Activated naive CD8-positive, alpha-beta T cell (primary cell): ENCODE results near the gene ZMIZ1.

ENCODE experiments used
- H3K27ac Mint-ChIP-seq: one replicate; pipeline ENCODE4 v1.8.0; 2021; ENCODE audit warnings: mixed read lengths
- H3K27me3 Mint-ChIP-seq: one replicate; pipeline ENCODE4 v1.8.0; 2021; ENCODE audit warnings: mixed read lengths
- H3K36me3 Mint-ChIP-seq: one replicate; pipeline ENCODE4 v1.8.0; 2021; ENCODE audit warnings: mixed read lengths
- H3K4me1 Mint-ChIP-seq: one replicate; pipeline ENCODE4 v1.8.0; 2021; ENCODE audit warnings: low read depth, mixed read lengths
- H3K4me3 Mint-ChIP-seq: one replicate; pipeline ENCODE4 v1.8.0; 2021; ENCODE audit warnings: mild to moderate bottlenecking, mixed read lengths
- H3K9me3 Mint-ChIP-seq: one replicate; pipeline ENCODE4 v1.8.0; 2021; ENCODE audit warnings: low read depth, mixed read lengths

ZMIZ1 gene

DNA sequence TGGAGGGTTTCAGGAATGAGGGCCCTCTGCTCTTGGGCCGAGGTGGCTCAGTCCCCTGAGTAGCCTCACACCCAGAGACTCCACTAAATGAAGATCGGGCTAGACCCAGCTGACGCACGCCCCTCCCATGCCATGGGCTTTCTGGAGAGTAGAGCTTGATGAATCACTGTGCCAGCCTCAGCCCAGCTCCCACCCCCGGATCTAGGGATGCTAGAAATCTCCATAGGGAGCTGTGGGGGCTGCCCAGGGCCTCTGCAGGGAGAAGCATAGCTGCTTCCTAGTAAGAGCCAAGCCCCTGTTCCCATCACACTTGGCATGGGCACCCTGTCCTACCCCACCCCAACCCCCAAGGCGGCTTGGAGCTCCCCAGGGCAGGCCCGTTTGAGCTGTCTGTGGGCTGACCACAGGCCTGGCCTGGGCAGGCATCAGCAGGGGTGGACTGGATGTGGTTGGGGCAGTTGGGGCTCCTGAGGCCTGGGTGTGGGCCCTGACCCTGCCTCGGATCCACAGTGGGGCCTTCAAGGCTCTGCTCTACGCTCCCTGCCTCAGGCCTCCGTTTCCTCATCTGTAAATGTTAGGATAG is 121.2 kb downstream of the ZMIZ1 start:
- H3K9me3 Mint-ChIP-seq, result no peaks in the 10 kb centered on the region
- H3K27me3 Mint-ChIP-seq, result no peaks in the 10 kb centered on the region
- H3K36me3 Mint-ChIP-seq, result peaks cover 2% of the 10 kb centered on the region
- H3K4me3 Mint-ChIP-seq, result no peak overlapping the region
- H3K4me1 Mint-ChIP-seq, result no peaks in the 10 kb centered on the region
- no peak overlapping the region for H3K27ac Mint-ChIP-seq

DNA sequence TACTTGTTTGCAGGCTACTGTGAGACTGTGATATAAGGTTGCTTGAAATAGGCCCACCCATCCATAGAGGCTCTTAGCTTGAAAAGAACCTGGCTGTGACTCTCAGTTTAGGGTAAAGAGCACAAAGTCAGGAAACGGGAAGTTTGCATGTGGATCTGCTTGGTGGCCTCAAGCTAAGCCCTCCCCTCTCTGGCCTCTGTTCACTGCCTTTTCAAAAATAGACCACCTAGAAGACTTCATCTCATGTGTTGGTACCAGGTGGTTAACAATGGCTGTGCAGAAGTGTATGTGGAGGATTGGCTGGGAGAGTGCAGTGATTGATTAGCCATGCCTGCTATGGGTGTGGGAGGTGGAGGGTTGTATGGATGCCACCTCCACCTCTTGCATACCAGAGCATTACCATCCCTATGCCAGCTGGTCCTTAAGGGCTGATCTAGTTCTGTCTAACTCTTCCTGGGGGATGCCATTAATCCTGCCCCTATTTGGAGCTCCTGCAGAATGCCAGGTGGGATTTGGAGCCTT is 122.0 kb downstream of the ZMIZ1 start:
- H3K4me3 Mint-ChIP-seq, result no peak overlapping the region
- peaks cover 2% of the 10 kb centered on the region for H3K36me3 Mint-ChIP-seq
- H3K27me3 Mint-ChIP-seq, result no peaks in the 10 kb centered on the region
- H3K27ac Mint-ChIP-seq, result no peak overlapping the region
- H3K4me1 Mint-ChIP-seq, result no peaks in the 10 kb centered on the region
- no peaks in the 10 kb centered on the region for H3K9me3 Mint-ChIP-seq

DNA sequence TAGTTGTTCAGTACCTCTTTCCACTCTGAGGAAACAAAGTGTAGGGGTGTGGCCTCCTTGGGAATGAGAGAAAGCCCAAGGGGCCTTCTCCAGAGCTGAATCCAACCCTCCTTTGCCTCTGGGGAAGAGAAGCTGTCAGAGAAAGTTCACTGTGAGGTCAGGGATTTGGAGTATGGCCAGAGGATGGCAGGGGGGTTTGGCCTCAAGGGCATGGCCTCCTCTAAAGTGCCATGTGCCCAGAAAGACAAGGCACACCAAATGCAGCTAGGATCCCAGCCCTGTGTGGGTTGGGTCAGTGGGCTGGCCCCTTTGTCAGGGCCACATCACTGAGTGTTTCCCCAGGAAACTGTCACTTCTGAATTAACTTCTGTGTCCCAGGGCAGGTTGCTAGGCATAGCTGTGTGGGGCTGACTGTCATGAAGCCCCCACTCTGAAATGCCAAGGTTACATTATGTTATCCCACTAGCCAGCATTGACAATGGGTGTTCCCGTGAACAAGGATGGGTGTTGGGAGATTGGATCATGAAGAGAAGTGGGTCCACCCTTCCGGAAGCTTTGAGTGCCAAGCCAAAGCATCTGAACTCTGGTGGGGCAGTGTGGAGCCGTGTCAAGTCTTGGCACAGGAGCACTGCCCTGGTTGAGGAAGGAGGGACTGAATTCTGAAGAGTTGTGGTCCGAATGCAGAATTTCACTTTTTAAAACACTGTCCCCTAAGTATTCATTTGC is 123.3 kb downstream of the ZMIZ1 start:
- Mint-ChIP-seq H3K9me3 (no peaks in the 10 kb centered on the region), H3K4me3 (no peak overlapping the region), H3K4me1 (no peaks in the 10 kb centered on the region), H3K27ac (no peak overlapping the region), H3K36me3 (peaks cover 2% of the 10 kb centered on the region), H3K27me3 (no peaks in the 10 kb centered on the region)

GRCh38 chr10:79192677-79193003 is 123.9 kb downstream of the ZMIZ1 start:
- Mint-ChIP-seq H3K9me3 (no peaks in the 10 kb centered on the region), H3K4me1 (no peaks in the 10 kb centered on the region), H3K36me3 (peaks cover 2% of the 10 kb centered on the region), H3K27ac (no peak overlapping the region), H3K4me3 (no peak overlapping the region), H3K27me3 (no peaks in the 10 kb centered on the region)

GRCh38 chr10:79193694-79194382 is 125.1 kb downstream of the ZMIZ1 start:
- no peaks in the 10 kb centered on the region for H3K4me1 Mint-ChIP-seq
- no peaks in the 10 kb centered on the region for H3K9me3 Mint-ChIP-seq
- H3K36me3 Mint-ChIP-seq, result peaks cover 2% of the 10 kb centered on the region
- no peak overlapping the region for H3K4me3 Mint-ChIP-seq
- H3K27ac Mint-ChIP-seq, result no peak overlapping the region
- H3K27me3 Mint-ChIP-seq, result no peaks in the 10 kb centered on the region

GRCh38 chr10:79195091-79195923 is 126.5 kb downstream of the ZMIZ1 start:
- H3K4me1 Mint-ChIP-seq, result no peaks in the 10 kb centered on the region
- H3K27ac Mint-ChIP-seq, result no peak overlapping the region
- no peak overlapping the region for H3K4me3 Mint-ChIP-seq
- H3K36me3 Mint-ChIP-seq, result peaks cover 2% of the 10 kb centered on the region
- no peaks in the 10 kb centered on the region for H3K27me3 Mint-ChIP-seq
- H3K9me3 Mint-ChIP-seq, result no peaks in the 10 kb centered on the region

GRCh38 chr10:79196470-79197461 is 128.0 kb downstream of the ZMIZ1 start:
- H3K4me1 Mint-ChIP-seq, result no peaks in the 10 kb centered on the region
- no peaks in the 10 kb centered on the region for H3K9me3 Mint-ChIP-seq
- H3K36me3 Mint-ChIP-seq, result no peaks in the 10 kb centered on the region
- H3K27me3 Mint-ChIP-seq, result no peaks in the 10 kb centered on the region
- H3K4me3 Mint-ChIP-seq, result no peak overlapping the region
- H3K27ac Mint-ChIP-seq, result no peak overlapping the region

- no peaks in the 10 kb centered on the region for H3K4me1 Mint-ChIP-seq
- H3K27ac Mint-ChIP-seq, result no peak overlapping the region
- H3K36me3 Mint-ChIP-seq, result no peaks in the 10 kb centered on the region
- H3K9me3 Mint-ChIP-seq, result no peaks in the 10 kb centered on the region
- no peak overlapping the region for H3K4me3 Mint-ChIP-seq
- no peaks in the 10 kb centered on the region for H3K27me3 Mint-ChIP-seq
Measured at GRCh38 chr10:79197558-79197957, 128.8 kb downstream of the ZMIZ1 start.

- Mint-ChIP-seq H3K27me3 (no peaks in the 10 kb centered on the region), H3K4me1 (no peaks in the 10 kb centered on the region), H3K36me3 (peaks cover 6% of the 10 kb centered on the region), H3K4me3 (no peak overlapping the region), H3K9me3 (no peaks in the 10 kb centered on the region), H3K27ac (no peak overlapping the region)
Measured at GRCh38 chr10:79200346-79200745, 131.6 kb downstream of the ZMIZ1 start.

GRCh38 chr10:79201706-79202105 is 132.9 kb downstream of the ZMIZ1 start:
- Mint-ChIP-seq H3K4me3 (no peak overlapping the region), H3K9me3 (no peaks in the 10 kb centered on the region), H3K4me1 (no peaks in the 10 kb centered on the region), H3K27ac (no peak overlapping the region), H3K27me3 (no peaks in the 10 kb centered on the region), H3K36me3 (peaks cover 6% of the 10 kb centered on the region)

- H3K27ac Mint-ChIP-seq, result no peak overlapping the region
- no peaks in the 10 kb centered on the region for H3K4me1 Mint-ChIP-seq
- H3K4me3 Mint-ChIP-seq, result no peak overlapping the region
- peaks cover 6% of the 10 kb centered on the region for H3K36me3 Mint-ChIP-seq
- H3K9me3 Mint-ChIP-seq, result no peaks in the 10 kb centered on the region
- H3K27me3 Mint-ChIP-seq, result no peaks in the 10 kb centered on the region
Measured at GRCh38 chr10:79202188-79203013, 133.6 kb downstream of the ZMIZ1 start.

DNA sequence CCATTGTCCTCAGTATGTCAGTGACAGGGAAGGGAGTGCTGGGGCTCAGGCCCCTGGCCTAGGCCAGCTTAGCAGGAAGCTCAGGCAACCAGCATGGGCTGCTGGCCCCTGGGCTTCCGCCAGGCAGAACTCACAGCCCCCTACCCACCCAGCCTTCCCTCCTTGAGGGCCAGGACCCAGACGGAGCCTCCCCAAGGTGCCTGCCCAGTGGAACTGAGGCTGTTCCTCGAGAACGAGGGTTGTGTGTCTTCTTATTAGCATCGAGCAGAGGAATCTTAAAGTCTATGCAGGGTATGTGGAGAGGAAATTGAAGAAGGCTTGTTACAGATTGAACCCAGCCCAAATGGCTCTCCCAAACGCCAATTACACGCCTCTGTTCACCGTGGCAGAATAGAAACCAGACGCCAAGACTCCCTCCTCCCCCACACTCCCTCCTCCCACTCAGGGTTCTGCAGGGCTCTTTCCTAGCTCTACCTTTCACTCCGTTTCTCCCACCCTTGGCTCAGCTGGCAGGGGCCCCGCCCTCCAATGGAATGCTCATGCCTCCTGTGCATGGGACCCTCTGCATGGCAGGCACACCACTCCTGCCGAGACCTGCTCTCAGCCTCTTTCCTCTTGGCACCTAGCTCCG is 134.4 kb downstream of the ZMIZ1 start:
- H3K27me3 Mint-ChIP-seq, result no peaks in the 10 kb centered on the region
- H3K4me3 Mint-ChIP-seq, result no peak overlapping the region
- no peaks in the 10 kb centered on the region for H3K9me3 Mint-ChIP-seq
- H3K36me3 Mint-ChIP-seq, result peaks cover 6% of the 10 kb centered on the region
- no peak overlapping the region for H3K27ac Mint-ChIP-seq
- H3K4me1 Mint-ChIP-seq, result no peaks in the 10 kb centered on the region

GRCh38 chr10:79203833-79204232 is 135.1 kb downstream of the ZMIZ1 start:
- Mint-ChIP-seq H3K27ac (no peak overlapping the region), H3K9me3 (no peaks in the 10 kb centered on the region), H3K4me3 (no peak overlapping the region), H3K4me1 (no peaks in the 10 kb centered on the region), H3K27me3 (no peaks in the 10 kb centered on the region), H3K36me3 (peaks cover 9% of the 10 kb centered on the region)
